GM12878 (cell line): Measurements from ENCODE around the gene GAREM1. TPM values are rescaled to one million over a fixed set of nuclear protein-coding genes. Genes with fewer than 3 reads are reported as not detected.

ENCODE experiments used
- ATAC-seq: fragments of 200-7000 bp; cut with Tn5 transposase; 3 replicates; pipeline ENCODE4 v1.9.1; 2020; ENCODE audit warnings: mild to moderate bottlenecking, moderate library complexity
- BruUV-seq: library from RNA; stranded (reverse); fragments of 400-500 nt; replicated peaks from 2 replicates; lab custom pipeline; 2021; lab: Mats Ljungman, UMichigan
- CTCF ChIA-PET: fragments of 300-600 bp; sonication (Branson Sonifier 250); formaldehyde crosslinking; extraction: SDS; loops from one replicate; lab custom pipeline; 2021; ENCODE audit warnings: inconsistent platforms; lab: Yijun Ruan, JAX
- POLR2A ChIA-PET: fragments of 350-600 bp; formaldehyde crosslinking; extraction: SDS; loops from one replicate; lab custom pipeline; 2021; ENCODE audit warnings: inconsistent platforms; lab: Charles Lee
- RAD21 ChIA-PET: fragments of 300-600 bp; sonication (Branson Sonifier 250); formaldehyde crosslinking; loops from one replicate; lab custom pipeline; 2023; ENCODE audit warnings: antibody characterized with exemption; ENCODE audit not compliant: unreplicated experiment; lab: Charles Lee
- SMC1A ChIA-PET: fragments of 300-600 bp; sonication (Branson Sonifier 250); formaldehyde crosslinking; loops from one replicate; lab custom pipeline; 2023; ENCODE audit not compliant: unreplicated experiment, uncharacterized antibody; lab: Charles Lee
- DNase-seq: peaks from one replicate; pipeline ENCODE4 v3.0.0-alpha.2; 2011; ENCODE audit warnings: low read depth, low spot score
- FAIRE-seq: peaks from 3 replicates; lab custom pipeline; 2011; peaks lifted over from hg19 to GRCh38; lab: Jason Lieb, UNC
- H2AFZ ChIP-seq: 2 replicates; pipeline ENCODE4 v1.6.0; 2011; ENCODE audit warnings: low read depth, low read length, control low read depth; ENCODE audit not compliant: control insufficient read depth
- H3K27ac ChIP-seq: 2 replicates; pipeline ENCODE4 v1.5.1; 2011; ENCODE audit warnings: control low read depth; ENCODE audit not compliant: control insufficient read depth, insufficient read depth
- H3K27me3 ChIP-seq, 2 experiments: replicated peaks in 1 of 2; 2 replicates each; pipeline versions ENCODE4 v1.6.0 to v1.6.1; 2011; ENCODE audit warnings: low read length in 1 of 2; ENCODE audit not compliant: control insufficient read depth in 2 of 2, insufficient read depth in 2 of 2
- H3K36me3 ChIP-seq, 2 experiments: 2 replicates each; pipeline ENCODE4 v1.5.1; 2011; ENCODE audit warnings: low read length in 1 of 2; ENCODE audit not compliant: control insufficient read depth in 2 of 2, insufficient read depth in 2 of 2
- H3K4me1 ChIP-seq: 2 replicates; pipeline ENCODE4 v1.6.1; 2011; ENCODE audit warnings: mild to moderate bottlenecking, low read length, moderate library complexity, mixed read lengths; ENCODE audit not compliant: control insufficient read depth, insufficient read depth
- H3K4me2 ChIP-seq: 2 replicates; pipeline ENCODE4 v1.6.0; 2011; ENCODE audit warnings: control low read depth; ENCODE audit not compliant: control insufficient read depth, insufficient read depth
- H3K4me3 ChIP-seq: fragments of 200-600 bp; sonication (generic); 2 replicates; pipeline ENCODE4 v1.5.1; 2016
- H3K79me2 ChIP-seq: 2 replicates; pipeline ENCODE4 v1.6.0; 2011; ENCODE audit warnings: low read length; ENCODE audit not compliant: control insufficient read depth, insufficient read depth
- H3K9ac ChIP-seq: 2 replicates; pipeline ENCODE4 v1.8.0; 2011; ENCODE audit warnings: low read length, control low read depth, mixed read lengths; ENCODE audit not compliant: control insufficient read depth, insufficient read depth
- H3K9me3 ChIP-seq: replicated peaks from 3 replicates; pipeline ENCODE4 v1.5.1; 2011; ENCODE audit warnings: mild to moderate bottlenecking, low read length; ENCODE audit not compliant: control insufficient read depth, insufficient read depth
- H4K20me1 ChIP-seq: 2 replicates; pipeline ENCODE4 v1.6.0; 2011; ENCODE audit not compliant: control insufficient read depth, insufficient read depth
- BMI1 ChIP-seq: fragments of 450-650 bp; IDR thresholded peaks from 2 replicates; pipeline ENCODE4 v1.6.1; 2016; ENCODE audit warnings: mild to moderate bottlenecking, moderate library complexity, borderline replicate concordance
- CBX3 ChIP-seq: fragments of 200-600 bp; sonication (generic); IDR thresholded peaks from 2 replicates; pipeline ENCODE4 v1.6.1; 2016; ENCODE audit warnings: low read depth, borderline replicate concordance
- RFX5 ChIP-seq: IDR thresholded peaks from 2 replicates; pipeline ENCODE4 v1.6.1; 2011; ENCODE audit warnings: low read depth, low read length, improper control_type of control experiment
- SKIL ChIP-seq: fragments of 450-650 bp; IDR thresholded peaks from 2 replicates; pipeline ENCODE4 v1.6.1; 2017; ENCODE audit warnings: mild to moderate bottlenecking, low read depth, inconsistent platforms; ENCODE audit not compliant: poor library complexity, severe bottlenecking
- WGBS: methylation state at CpG from one replicate; pipeline ENCODE4 v1.1.6; 2016; ENCODE audit warnings: low lambda C conversion rate; ENCODE audit not compliant: insufficient replicate concordance, insufficient coverage; ENCODE audit errors: missing lambda C conversion rate; 5-methylcytosine and 5-hydroxymethylcytosine counted together
- in situ Hi-C: fragments of 300-500 bp; cut with MboI; formaldehyde crosslinking; loops from 9 replicates; pipeline ENCODE4 v1.14.3; 2018; ENCODE audit warnings: mixed read lengths
- intact Hi-C: fragments of 100-400 bp; cut with micrococcal nuclease; formaldehyde crosslinking; loops from one replicate; pipeline ENCODE4 v1.14.2; 2022; ENCODE audit not compliant: unreplicated experiment
- polyA plus RNA-seq, 11 experiments: library from polyadenylated mRNA; depleted of rRNA in 4 of 11; unstranded in 6 of 11; stranded (reverse) in 5 of 11; fragments of >200 nt; fragmentation: Nextera tagmentation in 4 of 11; fragmentation: Illumina TruSeq in 1 of 11; extraction: Ambion mirVana in 4 of 11; extraction: Trizol in 1 of 11; gene quantifications; 1 replicate in 1 of 11; 2 replicates in 10 of 11; pipeline versions ENCODE4 v1.2.1 to v1.2.3, GENCODE V29; 2011 to 2016; ENCODE audit warnings: inconsistent platforms in 2 of 11, missing spikeins in 2 of 11, low read depth in 1 of 11
- total RNA-seq, 4 experiments: library from RNA; depleted of rRNA in 3 of 4; stranded (reverse); fragments of >200 nt in 3 of 4; fragmentation: Illumina TruSeq in 1 of 4; extraction: Trizol in 1 of 4; gene quantifications; 2 replicates each; pipeline versions ENCODE4 v1.2.1 to v1.2.3, GENCODE V29; 2013 to 2021
- TF ChIP-seq, protein P1 (sequence below): IDR thresholded peaks from 2 replicates; pipeline ENCODE4 v1.6.1; 2011; ENCODE audit warnings: borderline replicate concordance, low read depth, mild to moderate bottlenecking, moderate library complexity, mixed read lengths, low read length; ENCODE audit not compliant: insufficient read depth; ENCODE audit errors: extremely low read length

The GAREM1 gene
- total and polyA plus RNA-seq, 10 of the 15 experiments (the other 5 are each of a cell fraction or from before 2014, with no cell fraction given): 0.05 to 0.29 (median 0.05) TPM; not detected in 7

DNA sequence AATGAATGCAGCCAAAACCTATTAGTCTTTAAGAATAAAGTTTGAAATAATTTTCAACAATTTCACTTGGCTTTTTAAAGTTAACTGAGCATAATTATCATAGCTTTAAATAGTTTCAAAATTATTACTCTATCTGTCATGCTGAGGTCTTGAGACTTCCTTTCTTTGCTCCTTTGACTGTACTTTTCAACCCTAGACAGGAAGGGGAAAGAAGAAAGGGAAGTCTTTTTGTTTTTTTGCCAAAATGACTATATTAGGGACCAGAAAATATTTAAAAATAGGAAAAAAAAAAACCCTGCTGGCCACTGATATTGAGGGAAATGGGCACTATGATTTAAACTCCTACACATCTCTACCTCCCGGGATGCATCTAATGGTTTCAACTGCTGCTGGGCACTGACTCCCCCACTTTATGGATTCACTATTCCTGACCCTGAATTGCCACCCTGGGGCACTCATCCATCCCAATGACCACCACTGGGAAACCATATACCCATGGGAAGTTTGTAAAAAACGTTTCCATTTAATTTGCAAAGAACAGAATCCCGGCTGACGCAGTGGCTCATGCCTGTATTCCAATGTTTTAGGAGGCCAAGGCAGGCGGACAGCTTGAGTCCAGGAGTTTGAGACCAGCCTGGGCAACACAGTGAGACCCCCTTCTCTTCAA lies 50.5 kb downstream of the GAREM1 start:
- intact Hi-C loops: no loop called here
- in situ Hi-C loops: no loop called here
- no peak for DNase-seq
- Histone ChIP-seq H3K79me2 (no peaks in the 10 kb centered on the region), H3K9ac (no peak overlapping the region), H3K36me3 (no peaks in the 10 kb centered on the region), H3K9me3 (no peaks in the 10 kb centered on the region)
- TF ChIP-seq CBX3 (no peak), RFX5 (no peak), SKIL (no peak), BMI1 (no peak)
- TF ChIP-seq, protein P1, sequence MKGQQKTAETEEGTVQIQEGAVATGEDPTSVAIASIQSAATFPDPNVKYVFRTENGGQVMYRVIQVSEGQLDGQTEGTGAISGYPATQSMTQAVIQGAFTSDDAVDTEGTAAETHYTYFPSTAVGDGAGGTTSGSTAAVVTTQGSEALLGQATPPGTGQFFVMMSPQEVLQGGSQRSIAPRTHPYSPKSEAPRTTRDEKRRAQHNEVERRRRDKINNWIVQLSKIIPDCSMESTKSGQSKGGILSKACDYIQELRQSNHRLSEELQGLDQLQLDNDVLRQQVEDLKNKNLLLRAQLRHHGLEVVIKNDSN: no peak
- TF ChIP-seq, all 136 proteins: peak for 0
- no TSS peak for BruUV-seq
- Histone ChIP-seq H4K20me1 (no peaks in the 10 kb centered on the region), H3K27me3 (no peaks in the 10 kb centered on the region), H3K27ac (no peak overlapping the region), H3K4me3 (no peak overlapping the region), H2AFZ (no peak overlapping the region), H3K4me2 (no peak overlapping the region), H3K4me1 (no peaks in the 10 kb centered on the region)
- no peak for ATAC-seq
- WGBS: 10% methylated on average over 5 of the region's 5 CpGs
- ChIA-PET SMC1A (no interaction called here), POLR2A (no interaction called here), RAD21 (no interaction called here), CTCF (no interaction called here)
- no peak for FAIRE-seq
